WTC11 (cell line): ENCODE results near the gene CHST11. TPM values are rescaled to one million over a fixed set of nuclear protein-coding genes. Genes with fewer than 3 reads are reported as not detected.

Experiments used
- ATAC-seq: fragments of 200-7000 bp; cut with Tn5 transposase; 2 replicates; pipeline ENCODE4 v1.10.0; 2021; ENCODE audit warnings: mild to moderate bottlenecking, moderate library complexity
- CTCF ChIA-PET: fragments of 300-600 bp; sonication (Branson Sonifier 250); formaldehyde crosslinking; loops from one replicate; lab custom pipeline; 2021; ENCODE audit warnings: antibody characterized with exemption; lab: Charles Lee
- POLR2A ChIA-PET: fragments of 350-600 bp; sonication (Branson Sonifier 250); formaldehyde crosslinking; loops from one replicate; lab custom pipeline; 2021; ENCODE audit warnings: antibody characterized with exemption; lab: Charles Lee
- DNase-seq: peaks from one replicate; pipeline ENCODE4 v3.0.0; 2021; ENCODE audit warnings: low spot score
- H3K27ac Mint-ChIP-seq: 2 replicates; pipeline ENCODE4 v1.8.0; 2021; ENCODE audit warnings: mixed read lengths
- H3K27me3 Mint-ChIP-seq: 2 replicates; pipeline ENCODE4 v1.8.0; 2021; ENCODE audit warnings: low read depth, mild to moderate bottlenecking, moderate library complexity, mixed read lengths
- H3K36me3 Mint-ChIP-seq: 2 replicates; pipeline ENCODE4 v1.8.0; 2021; ENCODE audit warnings: mixed read lengths
- H3K4me1 Mint-ChIP-seq: 2 replicates; pipeline ENCODE4 v1.8.0; 2022; ENCODE audit warnings: mixed read lengths
- H3K4me3 Mint-ChIP-seq: 2 replicates; pipeline ENCODE4 v1.8.0; 2021; ENCODE audit warnings: mild to moderate bottlenecking, moderate library complexity, mixed read lengths
- H3K9me3 Mint-ChIP-seq: 2 replicates; pipeline ENCODE4 v1.8.0; 2021; ENCODE audit warnings: mixed read lengths
- EMX1 ChIP-seq: fragments of 250-450 bp; sonication (Bioruptor Pico); IDR thresholded peaks from 2 replicates; pipeline ENCODE4 v1.8.0; 2021; ENCODE audit warnings: mild to moderate bottlenecking
- ESRRA ChIP-seq: sonication (generic); formaldehyde crosslinking; IDR thresholded peaks from 2 replicates; pipeline ENCODE4 v1.8.1; 2022; ENCODE audit warnings: mild to moderate bottlenecking, missing genetic modification reagents, borderline replicate concordance
- GTF2I ChIP-seq: fragments of 250-450 bp; sonication (Bioruptor Pico); conservative IDR thresholded peaks from 2 replicates; pipeline ENCODE4 v1.4.0; 2021; ENCODE audit warnings: mild to moderate bottlenecking
- IRF1 ChIP-seq: sonication (generic); formaldehyde crosslinking; IDR thresholded peaks from 2 replicates; pipeline ENCODE4 v1.8.0; 2023; ENCODE audit warnings: missing genetic modification reagents
- KAT7 ChIP-seq: sonication (generic); formaldehyde crosslinking; IDR thresholded peaks from 2 replicates; pipeline ENCODE4 v1.8.1; 2023; ENCODE audit warnings: missing genetic modification reagents, mild to moderate bottlenecking, borderline replicate concordance
- MXD4 ChIP-seq: fragments of 250-450 bp; sonication (Bioruptor Pico); IDR thresholded peaks from 2 replicates; pipeline ENCODE4 v1.8.0; 2021; ENCODE audit warnings: mild to moderate bottlenecking, moderate library complexity, borderline replicate concordance
- NFE2L1 ChIP-seq: sonication (generic); formaldehyde crosslinking; IDR thresholded peaks from 2 replicates; pipeline ENCODE4 v1.8.1; 2023; ENCODE audit warnings: missing genetic modification reagents
- PRRX2 ChIP-seq: fragments of 250-450 bp; sonication (Bioruptor Pico); IDR thresholded peaks from 2 replicates; pipeline ENCODE4 v1.8.0; 2021; ENCODE audit warnings: mild to moderate bottlenecking
- SMAD3 ChIP-seq: sonication (generic); formaldehyde crosslinking; IDR thresholded peaks from 2 replicates; pipeline ENCODE4 v1.8.0; 2022; ENCODE audit warnings: missing genetic modification reagents, mild to moderate bottlenecking, borderline replicate concordance
- TEAD4 ChIP-seq: sonication (generic); formaldehyde crosslinking; IDR thresholded peaks from 2 replicates; pipeline ENCODE4 v1.8.0; 2022; ENCODE audit warnings: mild to moderate bottlenecking, missing genetic modification reagents
- ZMAT4 ChIP-seq: fragments of 250-450 bp; sonication (Bioruptor Pico); IDR thresholded peaks from 2 replicates; pipeline ENCODE4 v1.9.0; 2021; ENCODE audit warnings: mild to moderate bottlenecking
- ZNF121 ChIP-seq: sonication (generic); formaldehyde crosslinking; IDR thresholded peaks from 2 replicates; pipeline ENCODE4 v1.8.0; 2023; ENCODE audit warnings: missing genetic modification reagents
- ZNF232 ChIP-seq: sonication (generic); formaldehyde crosslinking; IDR thresholded peaks from 2 replicates; pipeline ENCODE4 v1.8.0; 2022; ENCODE audit warnings: mild to moderate bottlenecking, missing genetic modification reagents
- ZNF532 ChIP-seq: fragments of 250-450 bp; sonication (Bioruptor Pico); IDR thresholded peaks from 2 replicates; pipeline ENCODE4 v1.9.0; 2021; ENCODE audit warnings: mild to moderate bottlenecking, borderline replicate concordance
- ZSCAN18 ChIP-seq: fragments of 250-450 bp; sonication (Bioruptor Pico); IDR thresholded peaks from 2 replicates; pipeline ENCODE4 v2.1.2; 2022; ENCODE audit warnings: mild to moderate bottlenecking, moderate library complexity
- total RNA-seq: library from RNA; stranded (reverse); gene quantifications from 3 replicates; pipeline ENCODE4 v1.2.3, GENCODE V29; 2021

Gene CHST11
- total RNA-seq, 1 experiment from 2014 or later: 24.2 TPM

GRCh38 chr12:104626069-104626837 is 169.5 kb downstream of the CHST11 start (continued):
- no peak for TF ChIP-seq IRF1 (CRISPR knock-in tag)
- no peak for TF ChIP-seq EMX1 (CRISPR knock-in tag)
- no peak for TF ChIP-seq ESRRA (CRISPR knock-in tag)
- TF ChIP-seq SMAD3: no peak

- H3K27me3 Mint-ChIP-seq: no peaks in the 10 kb centered on the region
- ATAC-seq (no peak), DNase-seq (no peak)
- H3K27ac Mint-ChIP-seq: no peak overlapping the region
- CTCF ChIA-PET: no interaction called here
- no peaks in the 10 kb centered on the region for H3K9me3 Mint-ChIP-seq
- TF ChIP-seq ZNF121 (no peak), TEAD4 (CRISPR knock-in tag) (no peak), GTF2I (CRISPR knock-in tag) (no peak), KAT7 (CRISPR knock-in tag) (no peak), ZSCAN18 (CRISPR knock-in tag) (no peak), ZNF532 (no peak), ZMAT4 (CRISPR knock-in tag) (no peak), ZNF232 (no peak), MXD4 (CRISPR knock-in tag) (no peak)
- no peaks in the 10 kb centered on the region for H3K36me3 Mint-ChIP-seq
- POLR2A ChIA-PET: no interaction called here
- H3K4me1 Mint-ChIP-seq: peaks cover 64% of the 10 kb centered on the region
- no peak overlapping the region for H3K4me3 Mint-ChIP-seq
Measured at GRCh38 chr12:104627231-104627989, 170.7 kb downstream of the CHST11 start.

GRCh38 chr12:104627990-104628830 is 171.5 kb downstream of the CHST11 start:
- no peak overlapping the region for H3K27ac Mint-ChIP-seq
- no peak for ATAC-seq
- no peaks in the 10 kb centered on the region for H3K27me3 Mint-ChIP-seq
- H3K4me3 Mint-ChIP-seq: no peak overlapping the region
- CTCF ChIA-PET: interaction anchor here (1.1 kb wide), 1 partner anchor 247 kb away, joined by 3 read pairs; no protein-coding TSS in a partner anchor
- no peaks in the 10 kb centered on the region for H3K36me3 Mint-ChIP-seq
- DNase-seq: no peak
- H3K4me1 Mint-ChIP-seq: peaks cover 63% of the 10 kb centered on the region
- H3K9me3 Mint-ChIP-seq: no peaks in the 10 kb centered on the region
- POLR2A ChIA-PET: interaction anchor here (0.5 kb wide), 1 partner anchor 222 kb away, joined by 3 read pairs; no protein-coding TSS in a partner anchor
- TF ChIP-seq ZNF532 (no peak), PRRX2 (CRISPR knock-in tag) (no peak), NFE2L1 (CRISPR knock-in tag) (no peak), EMX1 (CRISPR knock-in tag) (no peak)
